Mucosa of stomach (tissue), 1 donor: Measurements from ENCODE around the gene HOXD13.

Experiments
- H3K27me3 ChIP-seq: one replicate; pipeline ENCODE4 v1.7.0; 2013; ENCODE audit warnings: mild to moderate bottlenecking, low read length; ENCODE audit not compliant: control insufficient read depth, insufficient read depth
- H3K36me3 ChIP-seq: one replicate; pipeline ENCODE4 v1.7.0; 2013; ENCODE audit warnings: low read length; ENCODE audit not compliant: control insufficient read depth, insufficient read depth
- H3K4me1 ChIP-seq: one replicate; pipeline ENCODE4 v1.7.0; 2013; ENCODE audit warnings: mild to moderate bottlenecking, low read length; ENCODE audit not compliant: control insufficient read depth, insufficient read depth
- H3K4me3 ChIP-seq: one replicate; pipeline ENCODE4 v1.7.0; 2013; ENCODE audit warnings: low read length
- H3K9ac ChIP-seq: one replicate; pipeline ENCODE4 v1.7.0; 2013; ENCODE audit warnings: mild to moderate bottlenecking, low read length, moderate library complexity
- H3K9me3 ChIP-seq: one replicate; pipeline ENCODE4 v1.7.0; 2013; ENCODE audit warnings: mild to moderate bottlenecking, low read length, moderate library complexity; ENCODE audit not compliant: control insufficient read depth
- donor health status: Pancreatic carcinoma.

Gene HOXD13

DNA sequence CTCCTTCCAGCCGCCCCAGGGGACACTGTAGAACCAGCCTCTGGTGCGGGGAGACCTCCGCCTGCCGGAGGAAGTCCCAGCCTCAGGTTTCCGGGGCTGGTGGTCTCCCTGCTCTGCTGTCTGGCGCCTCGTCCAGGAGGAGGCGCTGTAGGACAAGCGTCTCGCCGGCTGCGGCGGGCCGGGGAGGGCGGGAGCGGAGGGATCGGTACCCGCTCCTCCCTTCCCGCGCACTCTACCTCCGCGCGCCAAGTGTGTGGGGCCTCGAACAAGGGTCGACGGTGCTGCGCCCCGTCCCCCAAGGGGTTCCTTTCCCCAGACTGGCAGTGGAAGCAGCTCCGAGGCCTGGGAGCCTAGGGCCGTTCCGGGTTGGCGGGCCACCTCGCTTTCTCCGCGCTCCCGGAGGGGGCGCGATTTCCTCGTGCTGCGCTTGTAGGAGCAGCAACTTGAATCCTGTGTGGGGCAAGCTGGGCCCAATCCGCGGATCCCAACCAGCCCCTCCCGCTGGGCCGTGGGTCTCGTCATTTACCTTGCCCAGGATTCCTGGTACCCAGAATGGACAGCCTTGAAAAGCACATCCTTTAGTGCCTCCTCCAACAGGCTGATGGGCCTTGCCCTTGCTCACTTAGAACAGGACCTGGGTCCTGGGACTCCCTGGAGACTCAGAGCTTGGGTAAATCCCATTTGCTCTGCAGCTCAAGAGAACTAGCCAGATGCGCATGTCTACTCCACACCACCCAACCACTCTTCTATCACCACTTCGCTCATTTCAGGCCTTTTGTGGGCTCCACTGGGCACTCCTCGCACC lies 48.2 kb downstream of the HOXD13 start:
- H3K27me3 ChIP-seq: peaks cover 89% of the 10 kb centered on the region
- H3K36me3 ChIP-seq: no peaks in the 10 kb centered on the region
- H3K4me3 ChIP-seq: no peak overlapping the region
- peak overlapping the region; percentile 25 for H3K9ac ChIP-seq
- H3K9me3 ChIP-seq: no peaks in the 10 kb centered on the region
- H3K4me1 ChIP-seq: peaks cover 13% of the 10 kb centered on the region

- no peaks in the 10 kb centered on the region for H3K36me3 ChIP-seq
- H3K4me1 ChIP-seq: peaks cover 8% of the 10 kb centered on the region
- H3K9me3 ChIP-seq: no peaks in the 10 kb centered on the region
- H3K27me3 ChIP-seq: peaks cover 89% of the 10 kb centered on the region
- H3K4me3 ChIP-seq: no peak overlapping the region
- no peak overlapping the region for H3K9ac ChIP-seq
These were observed 49.8 kb downstream of the HOXD13 start for GRCh38 chr2:176142281-176142680.
